DOHH2 (cell line): ENCODE measurements around the gene HNRNPU.

Experiments
- CTCF ChIP-seq: fragments of 200-600 bp; sonication (generic); IDR thresholded peaks from one replicate; pipeline ENCODE4 v1.5.1; 2014; ENCODE audit warnings: antibody characterized with exemption, mild to moderate bottlenecking, low read depth, low read length; ENCODE audit not compliant: poor library complexity, severe bottlenecking
- EZH2phosphoT487 ChIP-seq: fragments of 200-600 bp; sonication (generic); IDR thresholded peaks from 2 replicates; pipeline ENCODE4 v1.6.1; 2017; ENCODE audit warnings: borderline replicate concordance, mild to moderate bottlenecking, antibody characterized with exemption, low read length, moderate library complexity, mixed read lengths

DNA sequence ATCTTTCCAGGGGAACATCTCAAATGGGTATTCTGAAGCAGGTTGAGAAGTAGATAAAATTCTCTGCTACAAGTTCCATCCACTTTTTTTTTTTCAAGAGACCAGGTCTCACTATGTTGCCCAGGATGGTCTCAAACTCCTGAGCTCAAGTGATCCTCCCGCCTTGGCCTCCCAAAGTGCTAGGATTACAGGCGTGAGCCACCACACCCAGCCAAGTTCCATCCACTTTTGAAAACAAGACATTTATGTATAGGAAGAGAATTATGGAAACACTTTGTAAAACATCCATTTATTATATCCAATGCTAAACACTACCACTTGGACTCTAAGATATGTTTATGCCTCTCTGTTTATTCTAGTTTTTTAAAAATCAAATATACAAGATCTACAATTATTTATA, 13.4 kb downstream of the HNRNPU start:
- TF ChIP-seq CTCF, result no peak
- no peak for TF ChIP-seq EZH2phosphoT487
